IMR-90 (cell line): ENCODE results near the gene SPECC1L. TPM values are rescaled to one million over a fixed set of nuclear protein-coding genes. Genes with fewer than 3 reads are reported as not detected.

Experiments used
- ATAC-seq: fragments of 200-7000 bp; cut with Tn5 transposase; 2 replicates; pipeline ENCODE4 v1.9.1; 2020; ENCODE audit warnings: low read depth, mild to moderate bottlenecking, moderate library complexity
- BruUV-seq: library from RNA; stranded (reverse); fragments of 400-500 nt; replicated peaks from 2 replicates; lab custom pipeline; 2021; lab: Mats Ljungman, UMichigan
- CTCF ChIA-PET: fragments of 300-600 bp; formaldehyde crosslinking; extraction: SDS; loops from one replicate; lab custom pipeline; 2021; ENCODE audit warnings: antibody characterized with exemption; lab: Yijun Ruan, JAX
- POLR2A ChIA-PET: fragments of 300-600 bp; sonication (Branson Sonifier 250); formaldehyde crosslinking; loops from one replicate; lab custom pipeline; 2022; ENCODE audit warnings: antibody characterized with exemption; ENCODE audit not compliant: unreplicated experiment; lab: Charles Lee
- DNase-seq: peaks from one replicate; pipeline ENCODE4 v3.0.0; 2013
- H2AFZ ChIP-seq: replicated peaks from 2 replicates; pipeline ENCODE3; 2013; ENCODE audit warnings: low read length, mild to moderate bottlenecking; ENCODE audit not compliant: poor library complexity
- H2AK5ac ChIP-seq: 2 replicates; pipeline ENCODE4 v1.6.1; 2013; ENCODE audit warnings: low read depth, low read length, inconsistent platforms
- H2AK9ac ChIP-seq: replicated peaks from 2 replicates; pipeline ENCODE3; 2013; ENCODE audit warnings: mild to moderate bottlenecking, low read depth, low read length, moderate library complexity; ENCODE audit not compliant: poor library complexity
- H2BK120ac ChIP-seq: 2 replicates; pipeline ENCODE4 v1.6.1; 2013; ENCODE audit warnings: low read depth, low read length, inconsistent platforms
- H2BK15ac ChIP-seq: 3 replicates; pipeline ENCODE4 v1.6.1; 2013; ENCODE audit warnings: low read depth, low read length, inconsistent platforms
- H2BK20ac ChIP-seq: 2 replicates; pipeline ENCODE4 v1.6.1; 2013; ENCODE audit warnings: low read depth, mild to moderate bottlenecking, inconsistent platforms, low read length, moderate library complexity
- H2BK5ac ChIP-seq: 2 replicates; pipeline ENCODE4 v1.6.1; 2013; ENCODE audit warnings: mild to moderate bottlenecking, low read depth, low read length, inconsistent platforms; ENCODE audit not compliant: poor library complexity, severe bottlenecking
- H3K14ac ChIP-seq: replicated peaks from 2 replicates; pipeline ENCODE4 v1.6.1; 2013; ENCODE audit warnings: low read depth, low read length, inconsistent platforms
- H3K18ac ChIP-seq: 2 replicates; pipeline ENCODE4 v1.6.1; 2013; ENCODE audit warnings: low read depth, low read length, control low read depth
- H3K23ac ChIP-seq: 2 replicates; pipeline ENCODE4 v1.6.1; 2013; ENCODE audit warnings: low read depth, low read length, inconsistent platforms
- H3K27ac ChIP-seq: 2 replicates; pipeline ENCODE4 v1.5.1; 2013; ENCODE audit warnings: mild to moderate bottlenecking, control low read depth, low read length; ENCODE audit not compliant: insufficient read depth
- H3K27me3 ChIP-seq: 2 replicates; pipeline ENCODE4 v1.6.1; 2013; ENCODE audit warnings: low read length; ENCODE audit not compliant: control insufficient read depth, insufficient read depth
- H3K36me3 ChIP-seq: 2 replicates; pipeline ENCODE4 v1.6.1; 2013; ENCODE audit warnings: low read length, mixed read lengths; ENCODE audit not compliant: control insufficient read depth, insufficient read depth
- H3K4ac ChIP-seq: 2 replicates; pipeline ENCODE4 v1.6.1; 2013; ENCODE audit warnings: low read depth, low read length, inconsistent platforms
- H3K4me1 ChIP-seq: 2 replicates; pipeline ENCODE4 v1.6.1; 2013; ENCODE audit warnings: low read length, mixed read lengths; ENCODE audit not compliant: control insufficient read depth, insufficient read depth
- H3K4me2 ChIP-seq: 2 replicates; pipeline ENCODE4 v1.6.1; 2013; ENCODE audit warnings: low read depth, mild to moderate bottlenecking, control low read depth, low read length, moderate library complexity
- H3K4me3 ChIP-seq: 2 replicates; pipeline ENCODE4 v1.5.1; 2013; ENCODE audit warnings: low read depth, mild to moderate bottlenecking, control low read depth, low read length, moderate library complexity; ENCODE audit not compliant: insufficient read depth
- H3K56ac ChIP-seq: 2 replicates; pipeline ENCODE4 v1.6.1; 2013; ENCODE audit warnings: low read length, inconsistent platforms; ENCODE audit not compliant: insufficient read depth; ENCODE audit errors: extremely low read depth
- H3K79me1 ChIP-seq, 2 experiments: 2 replicates each; pipeline ENCODE4 v1.6.1; 2013; ENCODE audit warnings: low read length in 2 of 2, inconsistent platforms in 1 of 2, low read depth in 1 of 2
- H3K9ac ChIP-seq: 2 replicates; pipeline ENCODE4 v1.6.1; 2013; ENCODE audit warnings: low read depth, low read length, control low read depth
- H3K9me1 ChIP-seq: 2 replicates; pipeline ENCODE4 v1.6.1; 2013; ENCODE audit warnings: low read length, inconsistent platforms; ENCODE audit not compliant: insufficient read depth
- H3K9me3 ChIP-seq: 2 replicates; pipeline ENCODE4 v1.6.1; 2013; ENCODE audit warnings: low read length; ENCODE audit not compliant: control insufficient read depth, insufficient read depth
- H4K20me1 ChIP-seq: 2 replicates; pipeline ENCODE4 v1.6.1; 2013; ENCODE audit warnings: low read length, inconsistent platforms; ENCODE audit not compliant: insufficient read depth
- H4K5ac ChIP-seq: 2 replicates; pipeline ENCODE4 v1.6.1; 2013; ENCODE audit warnings: mild to moderate bottlenecking, low read depth, low read length, control low read depth
- H4K8ac ChIP-seq, 2 experiments: 2 replicates each; pipeline ENCODE4 v1.6.1; 2013; ENCODE audit warnings: low read depth in 2 of 2, low read length in 2 of 2, control low read depth in 1 of 2, inconsistent platforms in 1 of 2
- H4K91ac ChIP-seq: 2 replicates; pipeline ENCODE4 v1.6.1; 2013; ENCODE audit warnings: low read depth, low read length, inconsistent platforms; ENCODE audit not compliant: insufficient read depth
- FOS ChIP-seq: fragments of 150-350 bp; IDR thresholded peaks from 2 replicates; pipeline ENCODE4 v1.6.1; 2016; ENCODE audit warnings: low read depth, low read length
- MAZ ChIP-seq: IDR thresholded peaks from 2 replicates; pipeline ENCODE4 v1.6.1; 2012; ENCODE audit warnings: low read depth, mild to moderate bottlenecking, low read length, improper control_type of control experiment, moderate library complexity, borderline replicate concordance
- NFE2L2 ChIP-seq: fragments of 150-350 bp; IDR thresholded peaks from 2 replicates; pipeline ENCODE4 v1.6.1; 2016; ENCODE audit warnings: low read depth, mild to moderate bottlenecking, low read length
- WGBS, 2 experiments: methylation state at CpG; one replicate each; pipeline versions ENCODE4 v1.1.5 to v1.1.7; 2013; ENCODE audit warnings: missing lambda C conversion rate in 2 of 2; ENCODE audit not compliant: insufficient read length in 1 of 2; ENCODE audit errors: extremely low coverage in 2 of 2; 5-methylcytosine and 5-hydroxymethylcytosine counted together
- dilution Hi-C: fragments of 300-500 bp; cut with HindIII; formaldehyde crosslinking; loops from one replicate; pipeline ENCODE4 v1.14.3; 2018; ENCODE audit warnings: low sequenced_read_pairs; ENCODE audit not compliant: unreplicated experiment
- in situ Hi-C: fragments of 300-500 bp; cut with MboI; formaldehyde crosslinking; loops from 3 replicates; pipeline ENCODE4 v1.14.3; 2019; ENCODE audit warnings: low sequenced_read_pairs, inconsistent platforms, mixed read lengths
- intact Hi-C: fragments of 100-400 bp; cut with micrococcal nuclease; formaldehyde crosslinking; loops from 2 replicates; pipeline ENCODE4 v1.10.0; 2022
- polyA plus RNA-seq, 3 experiments: library from polyadenylated mRNA; depleted of rRNA; stranded (reverse); fragments of >200 nt; gene quantifications; 2 replicates each; pipeline ENCODE4 v1.2.3, GENCODE V29; 2012; ENCODE audit warnings: low replicate concordance in 1 of 3
- total RNA-seq: library from RNA; depleted of rRNA; stranded (reverse); fragments of >200 nt; gene quantifications from 2 replicates; pipeline ENCODE4 v1.2.3, GENCODE V29; 2012

SPECC1L gene
- total and polyA plus RNA-seq, 2 of the 4 experiments (the other 2 are of a cell fraction), result 18.7 to 44.1 TPM

DNA sequence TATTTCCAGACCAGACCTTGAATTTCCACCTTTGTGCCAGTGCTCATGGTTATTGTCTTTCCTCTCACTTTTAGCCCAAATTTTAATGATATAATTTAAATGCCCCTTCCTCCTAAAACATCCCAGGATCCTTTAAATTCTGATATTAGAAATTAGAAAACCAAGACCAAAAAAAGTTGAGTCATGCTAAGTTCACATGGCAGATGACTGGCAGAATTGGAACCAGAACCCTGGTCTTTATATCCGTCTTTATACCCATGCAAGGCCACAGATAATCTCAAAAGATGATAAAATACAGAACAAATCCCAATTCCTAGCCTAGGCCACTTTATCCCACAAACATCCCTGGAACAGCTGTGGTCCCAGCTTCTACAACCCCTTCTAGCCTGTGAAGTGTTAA, 183.2 kb downstream of the SPECC1L start:
- no CpG with 5 or more reads among the region's 1 CpG for WGBS, 2 experiments
- no peak overlapping the region for H3K4ac ChIP-seq
- H3K27ac ChIP-seq, result no peak overlapping the region
- peaks cover 5% of the 10 kb centered on the region; the same call in 1 of the 2 replicates for H3K27me3 ChIP-seq
- ATAC-seq, result no peak
- no peak for DNase-seq
- H3K23ac ChIP-seq, result no peak overlapping the region
- peaks cover 5% of the 10 kb centered on the region for H3K9me3 ChIP-seq
- no peak overlapping the region for H2AFZ ChIP-seq
- BruUV-seq, result no TSS peak
- in situ Hi-C loops (no loop called here), dilution Hi-C loops (no loop called here), intact Hi-C loops (no loop called here)
- H2BK5ac ChIP-seq, result no peak overlapping the region
- no peaks in the 10 kb centered on the region for H3K9me1 ChIP-seq
- H2BK120ac ChIP-seq, result no peak overlapping the region
- TF ChIP-seq FOS (no peak), MAZ (no peak), NFE2L2 (0 out of 2 replicates have a peak, but pooled peaks have one; percentile 44)
- no peak overlapping the region for H4K91ac ChIP-seq
- H2AK5ac ChIP-seq, result no peak overlapping the region
- H2BK15ac ChIP-seq, result no peak overlapping the region
- H3K4me1 ChIP-seq, result no peaks in the 10 kb centered on the region
- no peaks in the 10 kb centered on the region for H4K20me1 ChIP-seq
- H3K56ac ChIP-seq, result no peak overlapping the region
- H3K18ac ChIP-seq, result no peak overlapping the region
- no peak overlapping the region for H3K4me3 ChIP-seq
- POLR2A ChIA-PET, result no interaction called here
- H3K36me3 ChIP-seq, result no peaks in the 10 kb centered on the region
- no peak overlapping the region for H4K8ac ChIP-seq
- CTCF ChIA-PET, result no interaction called here
- no peak overlapping the region for H2AK9ac ChIP-seq
- no peak overlapping the region for H3K9ac ChIP-seq
- H3K79me1 ChIP-seq, result no peaks in the 10 kb centered on the region
- H4K5ac ChIP-seq, result no peak overlapping the region
- H3K14ac ChIP-seq, result no peak overlapping the region
- no peak overlapping the region for H3K4me2 ChIP-seq
- H2BK20ac ChIP-seq, result no peak overlapping the region
